Measurements from ENCODE around the gene SPDEF. TPM values are rescaled to one million over a fixed set of nuclear protein-coding genes. Genes with fewer than 3 reads are reported as not detected.

Gene SPDEF
- total and polyA plus RNA-seq, 7 donors, result 0.71 to 101 (median 67.4) TPM; not detected in 3

DNA sequence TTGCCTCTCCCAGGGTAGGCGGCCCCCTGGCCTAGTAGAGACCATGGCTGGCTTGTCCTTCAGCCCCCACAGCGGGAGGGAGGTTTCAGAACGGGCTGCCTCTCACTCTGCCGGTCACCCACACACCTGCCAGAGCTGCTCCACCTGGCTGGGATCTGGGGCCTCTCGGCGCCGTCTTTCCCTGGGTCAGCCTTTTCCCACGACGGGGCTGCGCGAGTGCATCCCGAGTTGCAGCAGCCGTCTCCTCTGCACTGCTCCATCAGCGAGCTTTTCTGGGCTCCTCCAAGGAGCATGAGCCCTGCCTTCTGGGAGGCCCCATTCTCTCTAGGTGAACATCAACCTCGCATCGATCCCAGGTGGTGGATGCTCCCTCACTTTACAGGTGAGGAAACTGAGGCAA, 15.9 kb upstream of the SPDEF start:
- H3K27ac ChIP-seq, result no peak overlapping the region
- DNase-seq, result no peak
- no peak overlapping the region for H3K4me3 ChIP-seq
- no peaks in the 10 kb centered on the region for H3K4me1 ChIP-seq
- no peaks in the 10 kb centered on the region for H3K9me3 ChIP-seq
- TF ChIP-seq EP300 (IDR thresholded peaks at IDR 0.05) (no peak), POLR2AphosphoS5 (IDR thresholded peaks at IDR 0.05) (no peak), POLR2A (IDR thresholded peaks at IDR 0.05) (no peak)
- TF ChIP-seq, protein P1, sequence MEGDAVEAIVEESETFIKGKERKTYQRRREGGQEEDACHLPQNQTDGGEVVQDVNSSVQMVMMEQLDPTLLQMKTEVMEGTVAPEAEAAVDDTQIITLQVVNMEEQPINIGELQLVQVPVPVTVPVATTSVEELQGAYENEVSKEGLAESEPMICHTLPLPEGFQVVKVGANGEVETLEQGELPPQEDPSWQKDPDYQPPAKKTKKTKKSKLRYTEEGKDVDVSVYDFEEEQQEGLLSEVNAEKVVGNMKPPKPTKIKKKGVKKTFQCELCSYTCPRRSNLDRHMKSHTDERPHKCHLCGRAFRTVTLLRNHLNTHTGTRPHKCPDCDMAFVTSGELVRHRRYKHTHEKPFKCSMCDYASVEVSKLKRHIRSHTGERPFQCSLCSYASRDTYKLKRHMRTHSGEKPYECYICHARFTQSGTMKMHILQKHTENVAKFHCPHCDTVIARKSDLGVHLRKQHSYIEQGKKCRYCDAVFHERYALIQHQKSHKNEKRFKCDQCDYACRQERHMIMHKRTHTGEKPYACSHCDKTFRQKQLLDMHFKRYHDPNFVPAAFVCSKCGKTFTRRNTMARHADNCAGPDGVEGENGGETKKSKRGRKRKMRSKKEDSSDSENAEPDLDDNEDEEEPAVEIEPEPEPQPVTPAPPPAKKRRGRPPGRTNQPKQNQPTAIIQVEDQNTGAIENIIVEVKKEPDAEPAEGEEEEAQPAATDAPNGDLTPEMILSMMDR (IDR thresholded peaks at IDR 0.05), result no peak
- no peaks in the 10 kb centered on the region for H3K36me3 ChIP-seq
- whole genome bisulfite sequencing, 2 donors, result 84 to 87% methylated on average over 16 of the region's 16 CpGs
- peaks cover 0 to 43% (median 22%) of the 10 kb centered on the region in 3 donors for H3K27me3 ChIP-seq
- intact Hi-C loops (cut with DNase I), result no loop called here

- H3K36me3 ChIP-seq, result no peaks in the 10 kb centered on the region
- H3K27ac ChIP-seq, result no peak overlapping the region
- no peak overlapping the region for H3K4me3 ChIP-seq
- TF ChIP-seq, protein P1 (IDR thresholded peaks at IDR 0.05), result no peak
- TF ChIP-seq EP300 (IDR thresholded peaks at IDR 0.05), result no peak
- TF ChIP-seq POLR2A (IDR thresholded peaks at IDR 0.05), result no peak
- TF ChIP-seq POLR2AphosphoS5 (IDR thresholded peaks at IDR 0.05), result no peak
- WGBS, 2 donors, result 86 to 90% methylated on average over 9 of the region's 9 CpGs
- H3K27me3 ChIP-seq, result peaks cover 0 to 49% (median 22%) of the 10 kb centered on the region in 3 donors
- no peak for DNase-seq
- H3K9me3 ChIP-seq, result no peaks in the 10 kb centered on the region
- no peaks in the 10 kb centered on the region for H3K4me1 ChIP-seq
- intact Hi-C loops (cut with DNase I), result no loop called here
These were observed 15.3 kb upstream of the SPDEF start for GRCh38 chr6:34571388-34571787.

DNA sequence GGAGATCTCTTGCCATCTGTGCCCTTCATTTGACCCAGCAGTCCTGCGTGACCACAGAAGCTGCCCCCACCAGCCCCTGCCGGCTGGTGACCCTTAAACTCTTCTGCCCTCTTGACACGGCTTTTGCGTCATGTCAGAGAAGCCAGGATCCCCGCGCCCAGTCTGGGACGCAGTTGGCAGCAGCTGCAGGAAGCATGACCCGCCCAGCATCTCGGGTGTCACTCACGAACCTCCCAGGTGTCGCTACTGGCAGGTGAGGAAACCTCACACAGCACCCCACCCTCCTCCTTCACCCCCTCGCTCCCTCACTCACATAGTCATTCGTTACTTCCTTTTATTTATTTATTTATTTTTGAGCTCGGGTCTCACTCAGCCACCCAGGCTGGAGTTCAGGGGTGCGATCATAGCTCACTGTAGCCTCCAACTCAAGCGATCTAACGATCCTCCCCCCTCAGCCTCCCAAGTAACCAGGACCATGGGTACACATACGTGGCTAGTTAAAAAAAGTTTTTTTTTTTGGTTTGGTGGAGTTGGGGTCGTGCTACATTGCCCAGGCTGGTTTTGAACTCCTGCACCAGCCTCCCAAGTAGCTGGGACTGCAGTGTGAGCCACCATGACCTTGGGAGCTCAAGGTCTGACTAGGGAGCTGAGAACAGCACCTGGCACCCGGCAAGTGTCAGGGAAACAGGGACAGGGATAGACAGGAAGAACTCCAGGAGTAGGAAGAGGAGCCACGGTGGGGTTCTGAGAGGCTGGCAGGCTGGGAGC, 14.1 kb upstream of the SPDEF start:
- no peaks in the 10 kb centered on the region for H3K9me3 ChIP-seq
- H3K27me3 ChIP-seq, result peaks cover 0 to 49% (median 22%) of the 10 kb centered on the region in 3 donors
- H3K4me1 ChIP-seq, result no peaks in the 10 kb centered on the region
- no peak for DNase-seq
- H3K36me3 ChIP-seq, result no peaks in the 10 kb centered on the region
- H3K27ac ChIP-seq, result no peak overlapping the region
- H3K4me3 ChIP-seq, result no peak overlapping the region
- intact Hi-C loops (cut with DNase I), result no loop called here
- WGBS, 2 donors, result 25 to 67% methylated on average over 21 of the region's 21 CpGs
- TF ChIP-seq POLR2AphosphoS5 (IDR thresholded peaks at IDR 0.05) (no peak), POLR2A (IDR thresholded peaks at IDR 0.05) (no peak), EP300 (IDR thresholded peaks at IDR 0.05) (no peak)
- TF ChIP-seq, protein P1 (IDR thresholded peaks at IDR 0.05), result no peak

DNA sequence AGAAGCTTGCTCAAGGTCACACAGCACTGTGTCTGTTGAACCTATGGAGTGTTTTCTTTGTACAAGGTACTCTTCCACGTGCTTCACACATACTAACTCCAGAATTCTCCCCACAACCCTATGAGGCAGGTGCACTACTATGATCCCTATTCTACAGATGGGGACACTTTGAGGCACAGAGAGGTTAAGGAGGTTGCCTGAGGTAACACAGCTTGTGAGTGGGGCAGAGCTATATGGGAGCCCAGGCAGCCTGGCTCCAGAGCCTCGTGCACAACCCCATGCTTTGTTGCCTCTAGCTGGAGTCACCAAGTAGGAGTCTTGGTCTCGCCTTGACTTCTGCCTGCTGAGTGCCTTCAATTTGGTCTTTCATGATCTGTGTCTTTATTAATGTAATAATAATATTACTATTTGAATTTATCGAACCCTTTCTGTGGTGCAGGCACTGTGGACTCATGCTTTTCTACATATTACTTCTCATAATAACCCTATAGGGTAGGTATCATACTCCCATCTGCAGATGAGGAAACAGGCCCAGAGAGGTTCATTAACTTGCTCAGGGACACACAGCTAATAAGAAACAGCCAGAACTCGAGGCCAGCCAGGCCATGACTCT, 13.3 kb upstream of the SPDEF start:
- H3K4me3 ChIP-seq, result no peak overlapping the region
- intact Hi-C loops (cut with DNase I), result no loop called here
- H3K36me3 ChIP-seq, result no peaks in the 10 kb centered on the region
- H3K4me1 ChIP-seq, result no peaks in the 10 kb centered on the region
- H3K27ac ChIP-seq, result no peak overlapping the region
- 51 to 79% methylated on average over 5 of the region's 5 CpGs for WGBS, 2 donors
- peaks cover 0 to 49% (median 22%) of the 10 kb centered on the region in 3 donors for H3K27me3 ChIP-seq
- TF ChIP-seq POLR2AphosphoS5 (IDR thresholded peaks at IDR 0.05), result no peak
- no peak for TF ChIP-seq EP300 (IDR thresholded peaks at IDR 0.05)
- TF ChIP-seq, protein P1 (IDR thresholded peaks at IDR 0.05), result no peak
- TF ChIP-seq POLR2A (IDR thresholded peaks at IDR 0.05), result no peak
- H3K9me3 ChIP-seq, result no peaks in the 10 kb centered on the region
- no peak for DNase-seq

Measured in sigmoid colon (tissue), 7 donors.